Fibroblast of mammary gland (primary cell): ENCODE measurements around the gene DEXI.

Experiments used
- DNase-seq: peaks from one replicate; pipeline ENCODE4 v3.0.0-alpha.2; 2010; ENCODE audit warnings: low read depth
- H3K4me3 ChIP-seq: 2 replicates; pipeline ENCODE4 v1.5.1; 2011; ENCODE audit warnings: low read depth, mild to moderate bottlenecking, low read length, moderate library complexity; ENCODE audit not compliant: control insufficient read depth
- TF ChIP-seq, protein P1 (sequence below): conservative IDR thresholded peaks from 2 replicates; pipeline ENCODE4 v1.5.1; 2011; ENCODE audit warnings: low read depth, low read length, inconsistent platforms; ENCODE audit not compliant: control insufficient read depth, insufficient read depth

Gene DEXI

DNA sequence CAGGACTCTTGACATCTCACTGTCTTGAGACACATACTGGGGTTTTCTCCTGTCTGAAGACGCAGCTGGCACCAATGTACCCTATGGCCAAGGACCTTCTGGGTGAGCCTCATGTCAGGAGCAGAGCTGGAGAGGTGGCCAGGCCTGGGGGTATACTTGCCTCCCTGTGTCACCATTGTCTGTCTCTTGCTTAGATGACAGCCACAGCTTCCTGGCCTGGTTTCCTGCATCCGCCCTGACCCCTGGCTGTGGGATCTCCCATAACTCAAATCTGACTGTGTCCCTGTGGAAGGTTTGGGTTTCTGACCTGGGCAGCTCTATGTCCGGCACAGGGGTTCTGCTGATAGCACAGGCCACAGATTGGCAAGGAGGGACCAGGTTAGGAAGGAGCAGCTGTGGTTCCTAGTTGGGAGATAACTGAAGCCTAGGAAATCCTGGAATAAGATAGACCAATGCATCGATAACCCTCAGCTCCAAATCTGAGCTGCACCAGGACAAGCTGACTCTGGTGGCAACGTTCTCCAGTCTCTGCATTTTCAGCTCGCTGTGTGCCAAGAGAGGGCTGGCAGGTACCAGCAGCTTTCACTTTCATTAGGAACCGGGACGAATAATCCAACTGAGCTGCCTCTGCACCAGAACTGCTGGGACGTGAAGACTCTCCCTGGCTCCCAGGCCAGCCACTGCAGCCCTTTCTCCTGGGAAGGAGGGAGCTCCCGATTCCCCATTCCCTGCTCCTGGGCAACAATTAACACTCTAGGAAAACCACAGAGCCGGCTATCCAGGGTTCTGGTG lies 5.0 kb downstream of the DEXI start:
- TF ChIP-seq, protein P1, sequence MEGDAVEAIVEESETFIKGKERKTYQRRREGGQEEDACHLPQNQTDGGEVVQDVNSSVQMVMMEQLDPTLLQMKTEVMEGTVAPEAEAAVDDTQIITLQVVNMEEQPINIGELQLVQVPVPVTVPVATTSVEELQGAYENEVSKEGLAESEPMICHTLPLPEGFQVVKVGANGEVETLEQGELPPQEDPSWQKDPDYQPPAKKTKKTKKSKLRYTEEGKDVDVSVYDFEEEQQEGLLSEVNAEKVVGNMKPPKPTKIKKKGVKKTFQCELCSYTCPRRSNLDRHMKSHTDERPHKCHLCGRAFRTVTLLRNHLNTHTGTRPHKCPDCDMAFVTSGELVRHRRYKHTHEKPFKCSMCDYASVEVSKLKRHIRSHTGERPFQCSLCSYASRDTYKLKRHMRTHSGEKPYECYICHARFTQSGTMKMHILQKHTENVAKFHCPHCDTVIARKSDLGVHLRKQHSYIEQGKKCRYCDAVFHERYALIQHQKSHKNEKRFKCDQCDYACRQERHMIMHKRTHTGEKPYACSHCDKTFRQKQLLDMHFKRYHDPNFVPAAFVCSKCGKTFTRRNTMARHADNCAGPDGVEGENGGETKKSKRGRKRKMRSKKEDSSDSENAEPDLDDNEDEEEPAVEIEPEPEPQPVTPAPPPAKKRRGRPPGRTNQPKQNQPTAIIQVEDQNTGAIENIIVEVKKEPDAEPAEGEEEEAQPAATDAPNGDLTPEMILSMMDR = no peak
- no peak overlapping the region for H3K4me3 ChIP-seq

DNA sequence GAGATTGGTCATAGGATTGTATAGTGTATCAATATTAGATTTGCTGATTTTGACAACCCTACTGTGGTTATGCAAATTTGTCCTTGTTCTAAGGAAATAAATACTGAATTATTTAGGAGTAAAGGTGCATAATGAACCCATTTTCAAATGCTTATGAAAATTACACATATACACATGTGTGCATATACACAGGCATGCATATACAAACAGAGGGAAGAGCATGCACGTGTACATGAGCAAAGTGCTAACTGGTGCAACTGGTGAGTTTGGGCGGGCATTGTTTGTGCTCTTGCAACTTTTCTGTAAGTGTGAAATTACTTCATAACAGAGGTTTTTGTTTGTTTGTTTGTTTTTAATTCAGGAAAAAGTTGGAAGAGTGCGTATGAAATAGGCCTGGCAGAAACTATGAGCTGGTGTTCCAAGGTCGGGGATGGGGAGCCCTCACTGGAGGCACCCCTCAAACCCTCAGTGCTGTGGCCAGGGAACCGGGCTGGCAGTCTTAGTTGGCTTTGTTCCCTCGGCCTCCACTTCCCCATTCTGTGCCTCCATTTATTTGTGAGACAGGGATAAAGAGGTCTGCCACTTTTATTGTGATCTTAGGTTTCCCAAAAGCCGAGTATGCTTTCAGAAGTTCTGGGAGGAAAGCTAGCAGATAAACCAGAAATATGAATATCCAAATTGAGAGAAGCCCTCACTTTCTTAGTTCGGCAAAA lies 5.8 kb downstream of the DEXI start:
- no peak for DNase-seq
- H3K4me3 ChIP-seq = no peak overlapping the region
- TF ChIP-seq, protein P1 = no peak

More for the DNA sequence above, 5.0 kb downstream of the DEXI start:
- no peak for DNase-seq

DNA sequence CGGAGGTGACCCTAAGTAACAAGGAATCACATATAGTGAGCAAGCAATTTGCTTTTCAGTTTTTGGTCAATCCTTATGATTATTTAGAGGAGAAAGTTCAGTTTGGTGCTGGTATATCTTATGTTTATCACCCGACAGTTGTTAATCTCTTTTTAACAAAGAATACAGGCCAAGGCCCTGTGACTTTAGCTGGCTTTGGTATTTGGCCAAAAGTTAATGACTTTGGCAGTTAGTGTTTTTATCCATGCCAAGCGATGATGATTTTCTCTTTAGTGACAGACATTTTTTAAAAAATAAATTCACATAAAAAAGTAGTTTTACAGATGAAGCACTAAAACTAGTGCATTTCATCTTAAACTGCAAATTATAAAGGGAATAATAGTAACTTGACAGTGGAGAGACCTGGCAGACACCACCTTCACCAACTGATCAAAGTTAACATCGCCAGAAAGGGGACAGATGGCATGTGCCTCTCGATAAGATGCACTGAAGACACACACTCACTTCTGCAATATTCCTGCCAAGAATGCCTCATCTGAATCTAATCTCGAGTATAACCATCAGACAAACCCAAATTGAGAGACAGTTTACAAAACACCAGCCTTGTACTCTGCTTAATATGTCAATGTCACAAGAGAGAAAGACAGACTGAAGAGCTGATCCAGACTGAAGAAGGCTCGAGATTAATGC lies 6.9 kb downstream of the DEXI start:
- no peak overlapping the region for H3K4me3 ChIP-seq
- no peak for DNase-seq
- TF ChIP-seq, protein P1 = no peak

DNA sequence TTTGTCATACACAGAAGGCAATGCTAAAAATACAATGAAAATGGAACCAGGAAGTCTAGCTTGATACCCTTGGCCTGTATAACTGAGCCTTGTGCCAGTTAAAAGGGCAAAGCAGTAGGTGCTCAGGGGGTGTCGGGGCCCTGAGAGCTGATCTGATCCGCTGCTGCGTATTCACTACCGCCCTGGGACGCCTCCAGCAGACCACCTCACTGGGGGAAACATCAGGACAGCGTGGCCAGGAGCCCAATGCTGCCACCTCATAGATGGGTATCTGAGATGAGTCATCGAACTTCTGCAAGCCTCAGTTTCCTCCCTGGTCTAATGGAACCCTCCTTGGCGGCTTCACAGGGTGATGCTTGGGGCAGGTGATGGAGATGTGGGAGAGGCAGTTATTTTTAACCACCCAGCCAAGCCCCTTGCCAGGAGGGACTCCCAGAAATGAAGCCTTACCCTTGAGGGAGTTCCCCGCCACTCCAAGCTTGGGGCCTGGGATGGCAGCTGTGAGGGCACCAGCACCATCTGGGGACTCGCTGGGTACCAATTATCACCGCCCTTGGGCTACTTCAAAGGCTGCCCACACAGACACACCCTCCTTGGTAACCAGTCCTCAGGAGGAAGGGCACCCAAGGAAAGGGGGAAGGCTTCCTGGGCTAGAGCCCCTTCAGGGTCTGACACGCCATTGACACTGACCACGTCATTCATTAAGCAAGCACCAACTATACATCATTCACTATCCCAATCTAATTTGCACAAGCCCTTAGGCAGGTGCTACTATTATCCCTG lies 7.8 kb downstream of the DEXI start:
- no peak overlapping the region for H3K4me3 ChIP-seq
- TF ChIP-seq, protein P1 = no peak
- DNase-seq = no peak

DNA sequence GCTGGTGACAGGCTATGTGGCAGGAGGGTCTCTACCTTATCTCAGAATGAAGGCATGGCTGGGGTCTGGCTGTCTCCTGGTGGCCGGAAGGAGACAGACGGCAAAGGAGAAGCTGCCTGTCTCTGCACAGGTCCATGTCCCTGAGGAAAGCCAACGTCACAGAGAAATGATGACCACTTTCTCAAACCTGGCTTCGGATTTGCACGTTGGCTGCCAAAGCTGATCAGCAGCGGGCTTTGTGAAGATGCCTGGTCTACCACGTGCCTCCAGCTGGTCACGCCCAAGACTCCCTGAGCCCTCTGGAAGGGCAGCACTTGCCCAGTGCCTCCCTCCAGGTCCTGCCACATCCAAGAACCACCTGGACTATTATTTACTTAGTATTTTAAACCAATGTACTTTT lies 8.4 kb downstream of the DEXI start:
- DNase-seq = no peak
- H3K4me3 ChIP-seq = no peak overlapping the region
- TF ChIP-seq, protein P1 = no peak
